HEK293 (cell line): ENCODE data around the gene OR9A2.

Source experiments
- CTCF ChIA-PET: fragments of 350-600 bp; formaldehyde crosslinking; extraction: SDS; loops from one replicate; lab custom pipeline; 2021; ENCODE audit warnings: antibody characterized with exemption; lab: Yijun Ruan, JAX
- POLR2A ChIA-PET: fragments of 300-600 bp; formaldehyde crosslinking; extraction: SDS; loops from one replicate; lab custom pipeline; 2020; ENCODE audit warnings: antibody characterized with exemption, inconsistent platforms; lab: Yijun Ruan, JAX
- H3K27ac ChIP-seq: fragments of 200-500 bp; sonication (Bioruptor generic); 2 replicates; pipeline ENCODE4 v1.5.1; 2014; ENCODE audit warnings: low read depth, low read length, control low read depth, inconsistent platforms; ENCODE audit errors: extremely low read depth
- H3K36me3 ChIP-seq, 2 experiments: fragments of 200-500 bp in 1 of 2; sonication (Bioruptor generic) in 1 of 2; 1 replicate in 1 of 2; 2 replicates in 1 of 2; pipeline ENCODE4 v1.5.1; 2014 to 2017; ENCODE audit warnings: inconsistent platforms in 2 of 2, low read length in 2 of 2; ENCODE audit not compliant: control insufficient read depth in 2 of 2, insufficient read depth in 1 of 2
- H3K4me1 ChIP-seq: fragments of 200-500 bp; sonication (Bioruptor generic); 2 replicates; pipeline ENCODE4 v1.5.1; 2014; ENCODE audit warnings: mild to moderate bottlenecking, low read length, inconsistent platforms; ENCODE audit not compliant: control insufficient read depth, insufficient read depth
- H3K4me3 ChIP-seq: 2 replicates; pipeline ENCODE4 v1.5.1; 2011; ENCODE audit warnings: low read depth, mild to moderate bottlenecking, control low read depth, low read length, moderate library complexity
- H3K9me3 ChIP-seq: fragments of 200-500 bp; sonication (Bioruptor generic); 2 replicates; pipeline ENCODE4 v1.5.1; 2014; ENCODE audit warnings: low read depth, low read length, inconsistent platforms; ENCODE audit not compliant: control insufficient read depth, insufficient read depth
- BCL11B ChIP-seq: fragments of 450-650 bp; formaldehyde crosslinking; IDR thresholded peaks from 2 replicates; pipeline ENCODE4 v1.5.1; 2016; ENCODE audit warnings: low read depth, missing biosample characterization, missing genetic modification characterization
- GLI4 ChIP-seq: fragments of 450-650 bp; formaldehyde crosslinking; IDR thresholded peaks from 2 replicates; pipeline ENCODE4 v1.5.1; 2016; ENCODE audit warnings: missing biosample characterization, missing genetic modification characterization
- GLIS1 ChIP-seq: fragments of 450-650 bp; formaldehyde crosslinking; IDR thresholded peaks from 2 replicates; pipeline ENCODE4 v1.5.1; 2016; ENCODE audit warnings: missing biosample characterization, missing genetic modification characterization
- HOXA7 ChIP-seq: sonication (generic); formaldehyde crosslinking; IDR thresholded peaks from 2 replicates; pipeline ENCODE4 v1.8.1; 2022; ENCODE audit warnings: missing genetic modification reagents, borderline replicate concordance
- HOXD13 ChIP-seq: sonication (generic); formaldehyde crosslinking; IDR thresholded peaks from 2 replicates; pipeline ENCODE4 v1.8.0; 2022; ENCODE audit warnings: missing genetic modification reagents, borderline replicate concordance
- INSM2 ChIP-seq: fragments of 450-650 bp; formaldehyde crosslinking; IDR thresholded peaks from 2 replicates; pipeline ENCODE4 v1.5.1; 2016; ENCODE audit warnings: missing biosample characterization, missing genetic modification characterization
- OSR2 ChIP-seq: fragments of 450-650 bp; formaldehyde crosslinking; IDR thresholded peaks from 2 replicates; pipeline ENCODE4 v1.5.1; 2016; ENCODE audit warnings: missing biosample characterization, missing genetic modification characterization
- ZBTB10 ChIP-seq: fragments of 450-650 bp; formaldehyde crosslinking; IDR thresholded peaks from 2 replicates; pipeline ENCODE4 v1.5.1; 2016; ENCODE audit warnings: missing biosample characterization, missing genetic modification characterization
- ZNF132 ChIP-seq: fragments of 450-650 bp; formaldehyde crosslinking; IDR thresholded peaks from 2 replicates; pipeline ENCODE4 v1.5.1; 2017; ENCODE audit warnings: missing biosample characterization, missing genetic modification characterization, borderline replicate concordance
- ZNF146 ChIP-seq: fragments of 450-650 bp; formaldehyde crosslinking; IDR thresholded peaks from 2 replicates; pipeline ENCODE4 v1.5.1; 2016; ENCODE audit warnings: missing biosample characterization, missing genetic modification characterization
- ZNF148 ChIP-seq: fragments of 450-650 bp; formaldehyde crosslinking; IDR thresholded peaks from 2 replicates; pipeline ENCODE4 v1.5.0; 2017; ENCODE audit warnings: missing biosample characterization, missing genetic modification characterization, borderline replicate concordance
- ZNF18 ChIP-seq: fragments of 450-650 bp; formaldehyde crosslinking; IDR thresholded peaks from 2 replicates; pipeline ENCODE4 v1.5.1; 2016; ENCODE audit warnings: missing biosample characterization, missing genetic modification characterization
- ZNF2 ChIP-seq: fragments of 450-650 bp; formaldehyde crosslinking; IDR thresholded peaks from 2 replicates; pipeline ENCODE4 v1.5.1; 2016; ENCODE audit warnings: missing biosample characterization, missing genetic modification characterization
- ZNF416 ChIP-seq: fragments of 450-650 bp; formaldehyde crosslinking; IDR thresholded peaks from 2 replicates; pipeline ENCODE4 v1.5.1; 2016; ENCODE audit warnings: missing biosample characterization, missing genetic modification characterization
- ZNF433 ChIP-seq: fragments of 450-650 bp; formaldehyde crosslinking; IDR thresholded peaks from 2 replicates; pipeline ENCODE4 v1.5.1; 2016; ENCODE audit warnings: missing biosample characterization, missing genetic modification characterization, low read depth
- ZNF473 ChIP-seq: fragments of 450-650 bp; formaldehyde crosslinking; IDR thresholded peaks from 2 replicates; pipeline ENCODE4 v1.5.1; 2017; ENCODE audit warnings: missing biosample characterization, missing genetic modification characterization
- ZNF548 ChIP-seq: fragments of 450-650 bp; formaldehyde crosslinking; IDR thresholded peaks from 2 replicates; pipeline ENCODE4 v1.5.1; 2016; ENCODE audit warnings: missing biosample characterization, missing genetic modification characterization
- ZNF654 ChIP-seq: fragments of 450-650 bp; formaldehyde crosslinking; IDR thresholded peaks from 2 replicates; pipeline ENCODE4 v1.5.1; 2016; ENCODE audit warnings: low read depth, missing biosample characterization, missing genetic modification characterization
- ZNF670 ChIP-seq: fragments of 450-650 bp; formaldehyde crosslinking; IDR thresholded peaks from 2 replicates; pipeline ENCODE4 v1.5.1; 2016; ENCODE audit warnings: missing biosample characterization, missing genetic modification characterization, low read depth
- ZNF707 ChIP-seq: fragments of 450-650 bp; formaldehyde crosslinking; IDR thresholded peaks from 2 replicates; pipeline ENCODE4 v1.5.1; 2016; ENCODE audit warnings: missing biosample characterization, missing genetic modification characterization

Gene OR9A2

GRCh38 chr7:143016996-143017395, 9.9 kb downstream of the OR9A2 start:
- Histone ChIP-seq H3K4me1 (no peaks in the 10 kb centered on the region), H3K9me3 (no peaks in the 10 kb centered on the region), H3K36me3 (no peaks in the 10 kb centered on the region), H3K4me3 (no peak overlapping the region), H3K27ac (no peak overlapping the region)
- TF ChIP-seq ZNF416 (no peak), ZBTB10 (tag by site-specific recombination) (no peak), ZNF146 (tag by site-specific recombination) (no peak), HOXA7 (CRISPR knock-in tag) (no peak), GLI4 (no peak), ZNF707 (tag by site-specific recombination) (no peak), ZNF670 (tag by site-specific recombination) (no peak), ZNF473 (tag by site-specific recombination) (no peak), ZNF433 (tag by site-specific recombination) (no peak), ZNF148 (no peak), ZNF654 (tag by site-specific recombination) (no peak), ZNF18 (tag by site-specific recombination) (no peak), ZNF132 (tag by site-specific recombination) (no peak), OSR2 (no peak), INSM2 (tag by site-specific recombination) (no peak), ZNF548 (tag by site-specific recombination) (no peak), HOXD13 (CRISPR knock-in tag) (no peak), BCL11B (no peak), GLIS1 (no peak), ZNF2 (no peak)
- POLR2A ChIA-PET = no interaction called here
- CTCF ChIA-PET = interaction anchor here (0.6 to 2.9 kb wide), 4 partner anchors 14 to 223 kb away, joined by 3 to 25 read pairs (median 6); no protein-coding TSS in a partner anchor
